Stimulated activated CD8-positive, alpha-beta memory T cell treated with anti-CD3 and anti-CD28 coated beads, Interleukin-15, amount 100 ng/mL, for 1 hour (primary cell): Measurements from ENCODE around the gene ZEB1.
"Not testable (repeated sequence)": the region's sequence is repeated elsewhere in the genome, so short reads cannot be mapped to it uniquely, and the experiment has no call there.

Experiments
- DNase-seq: peaks from one replicate; pipeline ENCODE4 v3.0.0-alpha.2; 2020; ENCODE audit warnings: low read depth

ZEB1 gene

DNA sequence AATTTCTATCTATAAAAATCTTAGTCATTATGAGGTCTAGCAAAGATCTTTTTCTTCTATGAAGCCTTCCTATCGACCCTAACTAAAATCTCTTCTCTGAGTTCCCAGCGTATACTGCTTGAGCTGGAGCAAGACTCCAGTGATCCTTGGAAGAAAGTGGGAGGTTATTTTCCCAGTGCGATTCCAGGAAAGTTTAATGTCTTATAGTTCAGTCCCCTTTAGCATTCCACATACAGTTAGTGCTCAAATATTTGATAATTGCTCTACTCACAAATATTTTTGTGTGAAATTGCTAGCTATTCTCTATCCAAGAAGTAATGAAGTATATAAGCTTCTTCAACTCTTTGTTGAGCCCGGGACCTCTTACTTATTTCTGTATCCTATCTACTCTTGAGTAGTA lies 47.7 kb downstream of the ZEB1 start:
- DNase-seq = no peak

DNA sequence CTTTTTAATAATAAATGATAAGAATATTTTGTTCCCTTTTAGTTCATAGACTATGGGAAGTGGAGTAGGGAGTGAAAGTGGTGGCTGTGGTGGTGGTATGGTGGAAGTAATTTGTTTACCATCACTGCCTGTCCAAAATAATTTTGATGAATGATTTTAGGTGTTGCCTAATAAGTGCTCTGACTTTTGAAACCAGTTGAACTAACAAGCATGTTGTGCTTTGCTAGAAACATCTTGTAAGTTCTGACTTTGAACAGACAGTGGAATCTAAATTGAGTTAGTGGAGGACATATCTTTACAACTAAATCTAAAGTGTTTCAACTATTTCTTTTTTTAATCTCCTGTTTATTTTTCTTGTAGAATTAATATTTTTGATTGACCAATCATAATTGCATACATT lies 49.7 kb downstream of the ZEB1 start:
- DNase-seq = no peak

DNA sequence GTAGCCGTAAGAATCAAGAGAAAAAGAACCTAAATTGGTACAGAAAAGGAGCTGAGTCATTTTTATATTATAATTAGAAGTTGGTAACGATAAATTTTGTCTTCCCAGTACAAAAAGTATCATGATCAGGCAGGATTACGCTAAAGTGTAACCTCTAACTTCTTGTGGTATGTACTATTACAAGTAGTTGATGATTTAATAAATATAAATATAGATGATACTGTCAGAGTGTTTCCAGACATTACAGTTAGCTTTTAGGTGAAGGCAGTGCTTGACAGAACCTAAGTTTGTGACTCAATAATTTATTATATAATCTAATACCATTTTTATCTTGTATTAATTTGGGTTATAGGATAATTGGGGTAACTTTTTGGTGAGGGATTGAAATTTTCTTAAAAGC lies 53.4 kb downstream of the ZEB1 start:
- DNase-seq = no peak

DNA sequence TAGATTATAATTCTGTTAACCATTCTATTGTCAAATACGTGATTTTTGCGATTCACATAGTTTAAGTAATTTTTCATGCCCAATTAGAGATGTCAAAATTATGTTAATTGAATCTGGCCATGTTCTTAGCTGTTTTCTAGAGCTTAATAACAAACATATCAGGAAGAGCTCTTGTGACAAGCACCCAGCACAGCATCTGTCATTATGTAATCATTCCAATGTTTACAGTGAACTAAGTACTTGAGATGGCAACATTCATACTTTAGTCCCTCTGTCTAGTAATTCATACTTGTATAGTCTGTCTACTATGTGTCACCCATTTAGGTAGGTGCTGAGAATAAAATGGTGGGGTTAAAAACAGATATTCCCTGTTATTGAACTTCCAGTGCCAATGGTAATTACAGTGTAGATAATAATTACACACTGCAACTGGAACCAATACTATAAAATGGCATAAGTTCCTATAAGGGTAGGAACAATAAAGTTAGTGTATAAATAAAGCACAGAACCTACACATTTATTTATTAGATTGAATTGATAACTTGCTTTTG lies 55.2 kb downstream of the ZEB1 start:
- DNase-seq = no peak

GRCh38 chr10:31381171-31381570 lies 62.2 kb downstream of the ZEB1 start:
- DNase-seq = no peak

DNA sequence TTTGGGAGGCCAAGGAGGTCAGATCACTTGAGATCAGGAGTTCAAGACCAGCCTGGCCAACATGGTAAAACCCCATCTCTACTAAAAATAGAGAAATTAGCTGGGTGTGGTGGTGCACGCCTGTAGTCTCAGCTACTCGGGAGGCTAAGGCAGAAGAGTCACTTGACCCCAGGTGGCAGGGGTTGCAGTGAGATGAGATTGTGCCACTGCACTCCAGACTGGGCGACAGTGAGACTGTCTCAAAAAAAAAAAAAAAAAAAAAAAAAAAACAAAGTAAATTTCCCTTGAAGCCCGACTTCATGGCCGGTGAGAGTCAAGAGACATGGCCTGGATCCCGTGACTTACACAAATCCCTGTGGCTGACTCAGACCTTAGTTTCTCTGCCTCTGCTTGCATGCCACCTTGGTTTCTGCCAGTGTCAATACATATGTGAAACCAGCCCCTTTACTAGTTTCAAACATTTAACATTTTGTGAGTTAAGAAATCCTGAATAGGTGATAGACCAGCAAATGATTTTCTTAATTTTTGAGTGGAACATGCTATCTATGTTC lies 62.8 kb downstream of the ZEB1 start:
- DNase-seq = no peak

GRCh38 chr10:31383810-31384588 lies 65.0 kb downstream of the ZEB1 start:
- DNase-seq = no peak

GRCh38 chr10:31384589-31384949 lies 65.6 kb downstream of the ZEB1 start:
- no peak for DNase-seq

DNA sequence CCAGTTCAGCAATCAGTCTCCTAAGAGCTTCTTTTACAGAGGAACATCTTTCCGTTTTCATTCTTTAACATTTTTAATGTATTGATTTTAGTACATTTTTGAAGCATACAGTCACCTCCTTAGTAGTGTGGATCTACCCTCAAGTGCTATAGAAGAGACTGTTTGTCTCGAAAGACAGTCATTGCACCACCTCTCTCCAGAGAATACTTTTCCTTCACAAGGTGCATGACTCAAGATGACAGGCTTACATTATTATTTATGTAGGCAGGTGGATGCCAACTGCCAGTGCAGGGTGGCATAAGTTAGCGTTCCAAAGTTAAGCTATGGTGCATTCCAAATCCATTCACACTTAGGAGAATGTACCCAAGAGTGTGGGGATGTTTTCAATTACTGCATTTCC lies 71.8 kb downstream of the ZEB1 start:
- DNase-seq = no peak

GRCh38 chr10:31393844-31394243 lies 74.8 kb downstream of the ZEB1 start:
- no peak for DNase-seq

DNA sequence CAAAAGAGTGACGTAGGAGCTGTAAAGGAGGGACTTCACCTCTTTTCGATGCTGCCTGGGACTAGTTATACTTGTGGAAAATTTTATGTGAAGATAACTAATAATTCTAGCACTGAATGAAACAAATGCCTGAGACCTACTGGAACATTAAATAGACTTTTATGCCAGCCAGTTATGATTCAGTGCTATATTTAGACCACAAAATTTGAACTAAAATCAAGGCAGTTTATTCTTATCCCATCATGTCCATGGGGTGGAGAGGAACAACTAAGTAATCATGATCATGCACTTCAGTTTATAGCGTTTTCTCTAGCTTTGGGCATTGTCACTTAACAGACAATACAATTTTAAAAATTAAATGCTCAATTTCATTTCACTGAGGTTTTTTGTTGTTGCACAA lies 76.7 kb downstream of the ZEB1 start:
- no peak for DNase-seq

DNA sequence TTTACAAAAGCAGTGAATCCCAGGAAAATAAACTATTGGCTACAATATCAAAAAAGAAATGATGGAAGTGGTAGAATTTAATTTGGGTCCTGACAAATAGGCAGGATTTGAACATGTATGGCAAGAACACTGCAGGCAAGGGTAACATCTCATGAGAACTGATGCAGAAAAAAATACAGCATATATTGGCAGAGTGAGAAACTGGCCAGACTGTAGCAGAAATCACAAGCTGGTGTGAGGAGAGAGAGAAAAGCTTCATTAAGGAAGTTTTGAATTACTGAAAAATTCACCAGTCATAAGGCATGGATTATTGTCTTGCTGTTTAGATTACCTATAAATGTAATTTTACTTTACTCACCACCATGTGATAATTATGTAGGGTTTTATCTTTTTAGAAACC lies 77.4 kb downstream of the ZEB1 start:
- no peak for DNase-seq

DNA sequence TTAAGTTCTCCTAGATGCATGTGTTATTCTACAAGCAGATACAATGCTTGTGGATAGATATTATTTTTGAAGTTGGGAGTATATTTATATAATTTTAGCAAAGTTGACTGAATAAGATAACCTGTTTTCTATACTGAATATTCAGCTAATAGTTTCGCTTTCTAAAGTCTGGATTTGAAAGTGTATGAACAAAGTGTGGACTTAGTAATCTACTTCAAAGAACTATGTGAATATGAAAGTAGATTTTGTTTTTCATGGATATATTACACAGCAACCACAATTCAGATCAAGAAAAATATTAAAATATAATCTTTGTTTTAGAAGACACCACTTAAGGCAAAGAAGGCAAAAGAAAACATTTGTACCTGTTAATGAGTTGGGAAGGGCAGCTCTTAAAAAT lies 78.8 kb downstream of the ZEB1 start:
- DNase-seq = no peak

GRCh38 chr10:31399171-31399570 lies 80.2 kb downstream of the ZEB1 start:
- DNase-seq = no peak

DNA sequence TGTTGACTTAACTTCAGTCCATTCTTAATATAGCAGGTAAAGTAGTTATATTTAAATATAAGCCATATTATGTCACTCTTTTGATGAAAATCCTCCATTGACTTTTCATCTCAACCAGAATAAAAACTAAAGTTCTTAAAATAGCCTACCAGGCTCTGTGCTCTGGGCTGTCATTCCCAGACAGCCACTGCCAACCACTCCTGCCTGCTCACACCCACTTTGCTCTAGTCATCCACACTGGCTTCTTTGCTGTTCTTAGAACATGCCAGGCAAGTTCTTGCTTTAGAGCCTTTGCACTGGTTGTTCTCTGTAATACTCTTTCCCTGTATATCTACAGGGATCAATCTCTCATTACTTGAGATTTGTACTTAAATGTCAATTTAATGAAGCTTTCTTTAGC lies 80.6 kb downstream of the ZEB1 start:
- no peak for DNase-seq

GRCh38 chr10:31401287-31401686 lies 82.3 kb downstream of the ZEB1 start:
- no peak for DNase-seq

DNA sequence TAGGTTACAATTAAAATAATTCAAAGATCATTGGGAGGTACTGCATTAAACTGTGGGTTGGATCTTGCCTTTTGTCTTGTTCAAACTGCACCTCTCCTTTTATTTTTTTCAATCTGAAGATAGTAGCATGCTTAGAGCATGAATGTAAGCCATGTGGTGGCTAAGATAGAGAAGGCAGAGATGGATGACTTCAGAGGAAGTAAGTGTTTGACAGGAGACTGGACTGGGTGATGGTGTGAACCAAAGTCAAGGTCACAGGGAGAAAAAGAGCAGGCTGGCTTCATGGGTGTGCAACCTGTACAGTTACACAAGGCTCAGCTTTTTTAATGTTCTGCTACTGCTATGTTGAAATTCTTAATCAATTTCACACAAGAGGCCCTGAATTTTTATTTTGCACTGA lies 85.6 kb downstream of the ZEB1 start:
- no peak for DNase-seq

GRCh38 chr10:31405829-31406228 lies 86.8 kb downstream of the ZEB1 start:
- not testable (repeated sequence) for DNase-seq

- DNase-seq = not testable (repeated sequence)
Observed at GRCh38 chr10:31412397-31412796, 93.4 kb downstream of the ZEB1 start.

GRCh38 chr10:31413325-31413724 lies 94.3 kb downstream of the ZEB1 start:
- no peak for DNase-seq

DNA sequence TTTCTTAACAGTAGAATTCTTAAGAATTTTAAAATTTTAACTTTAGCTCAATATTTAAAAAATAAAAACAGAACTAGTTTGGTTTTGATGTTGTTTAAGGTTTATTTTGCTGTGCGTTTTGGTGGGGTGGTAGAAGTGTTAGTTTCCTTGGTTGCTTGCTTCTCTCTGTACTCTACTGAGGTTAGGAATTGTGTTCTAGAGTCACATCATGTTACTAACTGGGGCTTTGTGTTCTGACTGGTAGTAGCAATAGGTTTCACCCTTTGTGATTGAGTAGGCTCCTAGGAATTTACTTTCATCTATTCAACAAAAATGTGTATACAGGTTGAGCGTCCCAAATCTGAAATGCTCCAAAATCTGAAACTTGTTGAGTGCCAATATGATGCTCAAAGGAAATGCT lies 99.5 kb downstream of the ZEB1 start:
- no peak for DNase-seq

GRCh38 chr10:31419394-31420063 lies 100.5 kb downstream of the ZEB1 start:
- no peak for DNase-seq

- DNase-seq = no peak
Observed at GRCh38 chr10:31421322-31421721, 102.3 kb downstream of the ZEB1 start.
